Nucleus accumbens (tissue), 56 donors: Measurements from ENCODE around the gene ENOX1.

Experiments
- DNase-seq, 56 donors: peaks; one replicate each; lab custom pipeline; 2025; lab: John Stamatoyannopoulos, UW

ENOX1 gene

DNA sequence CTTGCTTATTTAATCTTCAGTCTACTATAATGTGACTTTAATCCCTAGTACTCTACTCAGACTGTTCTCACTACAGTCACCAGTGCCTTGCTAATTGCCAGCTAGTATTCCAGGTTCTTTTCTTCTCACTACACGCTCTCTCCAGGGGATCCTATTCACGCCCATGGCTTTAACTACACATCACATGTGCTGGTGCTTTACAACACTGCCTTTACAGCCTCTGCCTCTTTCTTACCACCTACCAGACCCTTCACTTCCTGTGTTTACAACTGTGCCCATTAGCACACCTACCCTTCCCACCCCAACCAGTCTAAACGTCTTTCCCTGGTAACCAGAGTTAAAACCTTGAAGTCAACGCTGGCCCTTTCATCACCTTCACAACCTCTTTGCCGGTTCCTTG, 513.9 kb downstream of the ENOX1 start:
- no peak for DNase-seq

DNA sequence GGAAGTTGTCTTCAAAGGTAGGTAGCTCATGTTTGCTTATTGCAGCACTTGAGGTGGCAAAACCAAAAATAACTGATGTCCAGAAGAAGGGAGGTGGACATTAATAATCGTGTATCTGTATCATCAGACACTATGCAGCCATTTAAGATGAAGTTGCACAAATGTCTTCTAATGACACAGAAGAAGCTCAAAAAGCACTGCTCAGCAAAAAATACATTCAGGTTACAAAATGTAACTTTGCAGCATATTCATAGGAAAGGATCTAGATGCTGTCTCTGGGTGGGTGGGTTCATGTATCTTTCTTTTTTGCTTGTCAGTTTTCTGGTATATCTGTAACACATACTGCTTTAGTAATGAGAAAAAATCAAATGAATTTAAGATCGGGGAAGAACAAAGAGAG, 515.6 kb downstream of the ENOX1 start:
- DNase-seq = no peak

DNA sequence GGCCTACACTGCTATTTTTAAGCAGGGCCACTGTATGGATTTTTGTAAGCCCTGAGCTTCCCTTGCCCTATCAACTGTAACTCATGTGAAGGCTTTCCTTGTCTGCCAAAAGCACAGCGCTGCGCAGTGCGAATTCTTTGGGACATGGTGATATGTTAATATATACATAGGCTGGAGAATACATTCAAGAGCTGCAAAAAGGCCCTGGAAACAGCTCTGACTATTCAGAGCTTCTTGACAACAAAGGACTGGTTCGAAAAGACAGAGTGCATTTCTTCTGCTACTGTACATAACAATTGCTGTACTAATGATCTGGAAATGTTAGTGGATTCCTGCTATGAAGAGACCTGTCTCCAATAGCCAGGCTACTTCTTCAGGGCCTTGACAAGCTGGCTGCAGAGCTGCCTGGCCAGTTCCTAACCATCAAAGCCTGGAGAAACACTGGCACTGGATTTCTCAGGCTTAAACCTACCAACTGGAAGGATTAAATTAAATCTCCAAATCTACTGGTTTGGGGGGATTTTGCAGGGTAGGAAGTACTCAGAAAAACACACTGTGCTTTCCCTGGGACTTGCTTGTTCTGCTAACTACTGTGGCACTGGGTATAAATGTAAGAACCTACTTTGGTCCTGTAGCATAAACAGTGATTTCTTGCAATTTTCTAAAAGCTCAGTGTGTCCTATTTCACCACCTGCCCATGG, 516.5 kb downstream of the ENOX1 start:
- no peak for DNase-seq

DNA sequence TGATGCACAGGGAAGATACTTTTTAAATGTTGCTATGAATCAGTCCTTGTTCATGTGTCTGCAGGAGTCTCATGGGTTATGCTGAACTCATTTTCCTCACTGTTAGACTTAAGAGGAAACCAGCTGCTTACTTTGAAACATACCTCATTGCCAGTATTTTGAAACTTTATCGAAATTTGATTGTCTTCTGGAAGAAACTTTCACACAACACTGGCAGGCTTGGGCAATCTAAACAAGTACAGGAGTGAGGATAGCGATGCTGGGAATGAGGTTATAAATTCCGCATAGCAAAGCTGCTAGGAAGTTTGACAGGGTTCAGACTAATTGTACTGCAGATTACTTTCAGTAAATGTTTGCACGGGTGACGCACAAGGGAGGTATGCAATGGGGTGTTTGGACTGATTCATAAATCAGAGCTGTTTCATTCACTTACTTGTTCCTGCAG, 517.7 kb downstream of the ENOX1 start:
- no peak for DNase-seq

DNA sequence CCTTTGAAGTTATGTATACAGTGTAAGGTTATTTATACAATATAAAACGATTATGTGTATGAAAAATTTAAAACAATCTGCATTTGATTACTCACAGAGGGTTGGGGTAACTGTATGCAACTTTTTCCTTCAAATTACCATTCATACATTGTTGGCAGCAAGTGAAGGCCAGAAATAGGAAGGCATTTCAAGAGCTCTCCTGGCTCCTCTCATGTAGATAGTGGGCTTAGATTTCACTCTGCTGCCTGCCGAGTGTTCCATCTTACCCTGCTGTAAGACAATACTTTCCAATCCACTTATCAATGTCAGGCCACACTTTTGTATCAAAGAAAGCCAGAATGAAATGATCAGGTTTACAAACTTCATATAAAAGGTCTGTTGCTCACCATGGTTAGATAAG, 518.1 kb downstream of the ENOX1 start:
- DNase-seq = no peak

DNA sequence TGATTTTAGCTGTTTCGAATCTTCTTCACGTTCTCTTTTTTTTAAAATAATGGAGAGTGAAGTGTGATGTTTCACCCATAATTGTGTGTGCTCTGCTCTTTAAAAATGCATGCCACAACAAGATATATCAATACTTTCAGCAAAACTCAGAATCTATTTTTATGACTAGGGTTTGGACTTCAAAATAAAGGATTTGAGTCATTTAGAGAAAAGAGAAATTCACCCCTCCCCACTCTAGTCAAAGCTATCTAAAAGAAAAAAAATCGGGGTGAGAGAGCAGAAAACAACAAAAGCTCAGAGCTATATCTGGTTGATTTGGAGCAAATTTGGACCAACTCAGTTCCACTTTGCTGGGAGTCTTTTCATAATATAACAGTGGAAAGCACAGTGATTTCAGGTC, 518.9 kb downstream of the ENOX1 start:
- DNase-seq = no peak

DNA sequence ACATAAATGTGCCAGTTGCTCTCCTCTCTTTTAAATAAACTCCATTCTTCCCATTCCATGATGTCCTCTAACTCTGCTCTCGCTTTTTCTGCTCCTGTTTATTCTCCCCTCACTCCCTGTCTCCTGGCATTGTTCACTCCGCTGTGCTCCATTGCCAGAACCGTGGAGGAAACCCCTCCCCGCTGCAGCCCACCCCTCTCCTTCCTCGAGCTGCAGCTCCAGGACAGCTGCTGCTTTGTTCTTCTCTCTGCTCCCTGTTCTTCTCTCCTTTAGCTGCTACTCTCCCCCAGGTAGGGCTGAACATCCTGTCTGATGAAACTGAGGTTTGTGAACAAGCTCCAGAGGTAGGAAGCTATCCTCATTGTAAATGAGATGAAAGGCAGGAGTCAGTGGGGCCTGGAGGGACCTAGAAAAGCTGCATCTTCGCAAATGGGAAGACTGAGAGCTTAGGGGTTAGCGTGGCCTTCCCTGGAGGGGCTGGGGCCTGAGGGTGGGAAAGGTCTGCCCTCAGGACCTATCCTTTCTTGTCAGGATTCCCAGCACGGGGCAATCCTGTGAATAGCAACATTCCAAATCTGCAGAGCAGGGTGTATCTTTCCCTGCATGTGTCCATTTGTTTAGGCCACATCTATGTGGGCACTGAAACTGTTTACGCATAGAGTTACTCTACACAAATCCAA, 519.7 kb downstream of the ENOX1 start:
- DNase-seq = no peak

DNA sequence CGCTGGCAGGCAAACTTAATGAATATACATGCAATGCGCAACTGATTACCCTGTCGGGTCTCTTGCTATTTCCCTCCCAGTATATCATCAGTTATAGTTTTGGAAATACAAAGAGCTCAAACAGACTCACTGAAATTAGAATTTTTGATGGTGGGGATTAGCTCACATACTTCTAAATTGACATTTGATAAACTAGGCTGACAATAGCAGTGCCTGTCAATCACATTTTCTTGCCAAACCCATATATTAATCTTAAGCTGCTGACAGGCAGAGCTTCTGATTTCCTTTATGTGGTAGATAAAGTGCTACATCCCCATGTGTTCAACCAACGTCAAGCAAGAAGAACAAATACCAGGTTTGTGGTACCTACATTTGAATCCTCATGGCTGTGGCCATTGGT, 521.7 kb downstream of the ENOX1 start:
- DNase-seq = no peak

DNA sequence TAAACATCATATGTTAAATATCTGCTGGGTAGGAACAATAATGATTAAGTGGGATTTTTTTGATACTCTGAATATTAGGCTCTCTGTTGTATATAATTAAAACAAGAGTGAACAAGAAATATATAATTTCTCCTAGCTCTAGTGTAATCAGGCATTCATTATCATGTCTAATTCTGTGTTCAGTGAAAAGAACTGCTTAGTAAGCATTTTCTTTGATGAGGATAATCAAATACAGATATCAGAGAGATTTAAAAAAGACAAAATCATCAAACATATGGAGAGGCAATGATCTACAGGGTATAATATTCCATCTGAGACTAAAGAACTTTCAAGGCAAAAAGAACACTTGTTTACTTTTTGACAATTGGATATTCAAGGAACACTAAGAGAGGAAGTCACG, 522.3 kb downstream of the ENOX1 start:
- DNase-seq = no peak

DNA sequence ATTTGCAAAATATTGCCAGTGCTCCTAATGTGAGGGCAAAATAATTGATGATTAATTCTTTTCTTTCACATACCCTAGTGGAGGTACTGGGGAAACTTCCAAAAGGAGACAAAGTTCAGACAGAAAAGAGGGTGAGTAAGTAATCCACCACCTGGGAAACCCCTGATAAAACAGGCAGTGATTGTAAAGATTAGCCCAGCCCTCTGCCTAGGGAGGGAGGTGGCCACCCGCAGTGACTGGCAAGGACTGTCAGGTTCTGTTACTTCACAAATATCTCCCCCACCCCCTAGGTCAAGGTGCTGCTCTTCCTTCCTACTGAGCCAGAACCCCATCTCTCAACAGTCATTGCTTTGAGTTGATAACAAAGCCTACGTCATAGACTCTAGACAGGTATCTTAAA, 523.7 kb downstream of the ENOX1 start:
- DNase-seq = no peak

DNA sequence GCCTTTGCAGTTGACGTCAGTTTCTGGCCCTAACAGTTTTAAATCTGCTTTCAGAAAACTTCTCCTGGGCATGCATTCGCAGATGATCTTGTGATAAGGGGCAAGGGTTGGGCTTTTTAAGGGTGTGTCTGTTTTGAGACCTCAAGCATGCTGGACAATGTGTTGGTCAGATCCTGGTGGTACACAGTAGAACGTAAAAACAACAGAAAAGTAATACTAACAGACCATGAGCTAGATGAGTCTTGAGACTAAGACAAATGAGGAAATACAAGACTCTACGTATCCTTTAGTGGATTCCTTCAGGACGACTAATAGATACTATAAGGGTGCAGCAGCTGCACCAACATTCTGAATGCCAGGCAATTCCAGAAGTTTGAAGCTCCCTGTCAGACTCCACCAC, 525.8 kb downstream of the ENOX1 start:
- no peak for DNase-seq

DNA sequence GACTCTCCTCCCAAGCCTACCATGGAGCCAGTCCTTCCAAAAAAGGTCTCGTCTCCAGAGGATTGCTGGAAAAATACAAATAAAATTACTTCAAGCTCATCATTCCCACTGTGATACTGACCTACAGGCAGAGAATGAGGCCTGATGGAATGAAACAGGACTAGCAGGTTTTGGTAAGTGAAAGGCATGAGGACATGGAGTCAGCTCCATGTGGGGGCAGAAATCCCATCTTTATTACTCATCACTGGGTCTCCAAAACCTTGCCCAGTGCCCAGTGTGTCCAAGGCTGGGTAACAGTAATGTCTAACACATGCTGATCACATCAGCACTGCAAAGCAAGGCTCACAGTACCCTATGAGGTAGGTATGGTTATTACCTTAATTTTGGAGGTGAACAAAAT, 528.0 kb downstream of the ENOX1 start:
- no peak for DNase-seq

DNA sequence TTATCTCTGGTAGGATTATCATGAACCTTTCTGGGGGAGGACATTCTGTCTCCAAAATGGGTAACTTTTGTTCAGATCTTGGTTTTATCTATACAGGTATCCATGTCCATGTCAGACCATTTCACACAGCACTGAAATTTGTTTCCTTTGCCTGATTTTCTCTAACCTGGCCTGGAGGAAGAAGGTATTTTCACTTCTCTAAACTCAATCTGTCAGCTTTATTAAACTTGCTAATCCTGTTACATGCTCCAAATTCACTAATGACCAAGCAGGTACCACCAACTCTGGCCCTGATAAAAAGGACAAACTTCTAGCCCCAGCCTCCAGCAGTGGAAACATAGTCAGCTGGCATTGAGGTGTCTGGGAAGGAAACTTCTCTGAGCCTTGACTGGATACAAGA, 529.0 kb downstream of the ENOX1 start:
- DNase-seq = no peak

DNA sequence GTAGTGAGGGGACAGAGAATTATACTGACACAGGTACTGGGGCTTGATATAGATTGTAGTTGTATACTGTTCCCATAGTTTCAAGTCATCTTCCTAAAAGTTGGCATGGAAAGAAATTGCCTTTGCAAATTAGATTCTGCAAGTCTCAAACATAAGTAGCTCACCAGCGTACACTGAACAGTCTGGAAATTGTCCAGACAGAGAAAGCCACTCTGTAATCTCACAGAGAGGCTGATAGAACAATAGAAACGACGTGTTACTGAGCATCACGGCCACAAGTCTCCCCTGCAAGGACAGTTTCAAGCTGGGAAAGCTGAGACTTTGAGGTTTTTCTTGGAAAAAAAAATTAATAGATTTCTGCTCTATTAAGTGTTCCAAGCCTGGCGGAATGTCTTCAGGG, 534.8 kb downstream of the ENOX1 start:
- DNase-seq = no peak

DNA sequence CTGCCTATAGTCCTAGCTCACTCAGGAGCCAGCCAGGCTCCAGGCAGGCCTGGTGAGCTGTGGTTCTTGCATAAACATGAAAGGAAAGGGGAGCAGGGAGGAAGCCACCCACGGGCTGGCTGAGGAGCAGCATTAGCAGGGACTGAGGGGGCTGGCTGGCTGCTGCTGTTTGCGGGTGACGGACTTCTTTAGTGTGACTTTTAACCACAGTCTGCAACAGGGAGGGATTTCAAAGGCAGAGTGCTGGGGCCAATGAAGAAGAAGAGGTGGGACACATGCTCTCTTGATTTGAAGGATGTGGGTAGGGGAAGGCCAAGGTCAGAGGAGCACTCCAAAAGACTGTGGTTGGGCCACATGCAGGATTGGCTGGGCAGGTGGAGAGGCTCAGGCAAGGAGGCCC, 540.4 kb downstream of the ENOX1 start:
- no peak for DNase-seq

DNA sequence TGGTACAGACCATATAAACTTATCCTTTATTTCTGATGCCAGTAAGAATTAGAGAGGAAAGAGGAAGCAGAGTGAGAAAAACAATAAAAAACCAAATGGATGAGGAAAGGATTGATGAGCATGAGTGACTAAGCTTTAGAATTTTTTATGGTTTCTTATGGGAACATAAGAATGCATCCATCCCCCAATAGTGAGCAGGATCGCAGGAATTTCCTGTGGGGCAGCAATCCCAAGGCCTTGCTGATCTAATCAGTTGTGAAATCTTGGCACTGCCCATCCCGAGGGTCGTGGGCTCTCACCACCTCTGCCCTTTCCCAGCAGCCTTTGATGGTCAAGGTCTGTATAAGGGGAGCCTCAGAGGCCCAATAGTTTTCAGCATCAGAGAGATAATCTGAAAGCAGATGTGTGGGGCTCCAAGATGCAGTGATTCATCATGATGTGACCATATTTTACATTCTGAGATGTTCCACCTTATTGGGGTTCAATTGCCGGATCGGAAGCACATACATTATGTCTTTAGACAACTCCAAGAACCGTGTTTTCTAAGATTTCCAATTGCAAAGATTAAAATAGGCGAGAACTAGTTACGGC, 541.3 kb downstream of the ENOX1 start:
- DNase-seq = no peak

DNA sequence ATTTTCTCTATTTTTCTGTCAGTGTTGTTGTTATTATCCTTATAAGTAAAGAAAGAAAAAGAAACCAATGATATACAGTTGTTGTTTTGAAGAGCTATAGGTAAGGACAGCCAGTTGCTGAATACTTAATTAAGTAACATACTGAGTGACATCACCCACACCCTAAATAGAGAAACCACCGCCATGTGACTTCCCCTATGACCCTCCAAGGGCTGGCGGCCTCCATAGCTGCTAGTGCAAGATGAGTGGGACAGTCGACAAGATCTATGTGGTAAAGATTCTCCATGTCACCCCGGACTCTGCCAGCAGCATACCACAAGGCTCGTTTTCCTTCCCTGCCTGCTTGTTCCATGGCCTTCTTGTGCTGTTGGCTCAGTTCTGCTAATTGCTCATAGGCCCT, 542.3 kb downstream of the ENOX1 start:
- DNase-seq = no peak

DNA sequence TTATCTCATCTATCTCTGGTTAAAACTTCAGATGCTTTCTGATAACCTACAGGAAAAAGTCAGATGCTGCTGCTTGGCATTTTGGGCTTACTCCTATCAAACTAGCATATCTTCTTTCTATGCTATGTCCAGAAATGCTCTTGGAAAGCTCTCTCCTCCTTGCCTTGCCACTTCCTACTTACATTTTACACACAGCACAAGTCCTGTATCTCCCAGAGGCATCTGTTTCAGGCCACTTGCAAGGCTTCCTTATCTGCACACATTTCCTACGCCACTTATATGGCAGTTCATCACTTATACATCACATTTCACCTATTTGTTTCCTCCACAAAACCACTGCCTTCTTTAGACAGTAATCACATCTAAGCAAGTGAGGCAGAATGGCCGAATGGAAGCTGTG, 543.1 kb downstream of the ENOX1 start:
- no peak for DNase-seq

DNA sequence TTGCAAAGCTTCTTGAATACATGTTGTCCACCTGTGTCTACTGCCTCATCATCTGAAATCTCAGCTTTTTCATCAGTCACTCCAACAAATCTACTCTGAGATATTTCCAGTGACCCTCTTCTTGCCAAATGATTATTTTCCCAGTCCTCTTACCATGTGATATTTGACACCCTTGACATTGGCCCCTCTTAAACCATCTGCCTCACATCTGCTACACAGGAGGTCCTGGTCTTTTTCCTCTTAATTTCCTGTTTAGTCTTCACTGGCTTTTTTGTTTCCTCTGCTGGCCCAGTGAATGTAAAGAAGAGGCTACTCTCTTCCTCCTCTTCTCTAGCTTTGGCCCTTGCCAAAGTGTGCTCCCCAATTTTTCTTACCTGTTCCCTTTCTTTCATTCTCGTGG, 544.7 kb downstream of the ENOX1 start:
- DNase-seq = no peak

DNA sequence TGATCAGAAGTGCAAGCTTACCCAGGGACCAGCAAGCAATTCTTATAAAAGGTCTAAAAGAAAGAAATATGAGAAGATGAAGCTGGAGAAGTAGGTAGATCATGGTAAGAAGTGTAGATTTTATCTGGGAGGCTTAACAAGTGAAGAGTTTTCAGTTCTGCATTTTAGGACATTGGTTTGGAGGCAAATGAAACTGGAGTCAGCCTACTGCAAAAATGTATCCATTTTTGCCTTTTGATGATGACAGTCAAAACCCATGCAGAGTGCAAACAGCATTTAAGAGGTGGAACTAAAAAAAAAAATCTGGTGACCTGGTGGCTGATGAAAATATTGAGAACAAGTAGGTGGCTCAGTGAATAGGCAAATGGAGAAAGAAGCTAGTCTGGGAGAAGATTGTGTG, 546.5 kb downstream of the ENOX1 start:
- no peak for DNase-seq

DNA sequence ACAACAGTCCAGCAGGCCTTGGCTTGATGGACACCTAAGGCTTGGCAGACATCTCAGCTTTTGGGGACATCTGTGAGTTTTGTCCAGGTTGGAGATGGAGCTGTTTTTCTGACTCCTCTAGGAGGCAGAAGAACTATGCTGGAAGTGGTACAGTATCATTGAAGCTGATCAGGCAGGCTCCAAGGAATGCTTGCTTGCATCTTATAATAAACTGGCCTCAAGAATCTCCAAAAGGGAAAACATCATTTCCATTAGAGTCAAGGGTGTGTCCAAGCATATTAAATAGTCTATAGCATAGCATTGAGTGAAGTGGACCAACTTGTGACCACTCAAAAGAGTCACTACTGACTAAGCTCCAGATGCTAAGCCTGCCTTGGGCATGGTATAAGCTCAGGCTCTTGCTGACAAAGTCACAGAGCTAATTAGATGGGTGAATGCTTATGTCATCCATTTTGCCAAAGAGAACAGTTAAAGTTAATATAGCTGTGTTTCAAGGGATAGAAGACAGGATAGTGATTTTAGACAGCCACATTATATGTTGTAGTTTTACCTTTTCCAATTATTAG, 547.4 kb downstream of the ENOX1 start:
- DNase-seq = no peak
